HG02763 (cell line): Measurements from ENCODE around the gene DNAL1.
A peak's percentile ranks its signal among the peaks of the same experiment; 100 is the strongest.

ENCODE experiments used
- ATAC-seq: cut with Tn5 transposase; IDR thresholded peaks from one replicate; pipeline ENCODE4 v1.9.1; 2021; ENCODE audit warnings: mild to moderate bottlenecking, moderate library complexity; ENCODE audit not compliant: unreplicated experiment

Gene DNAL1

GRCh38 chr14:73741876-73742519 lies 97.2 kb downstream of the DNAL1 start:
- no peak for ATAC-seq

DNA sequence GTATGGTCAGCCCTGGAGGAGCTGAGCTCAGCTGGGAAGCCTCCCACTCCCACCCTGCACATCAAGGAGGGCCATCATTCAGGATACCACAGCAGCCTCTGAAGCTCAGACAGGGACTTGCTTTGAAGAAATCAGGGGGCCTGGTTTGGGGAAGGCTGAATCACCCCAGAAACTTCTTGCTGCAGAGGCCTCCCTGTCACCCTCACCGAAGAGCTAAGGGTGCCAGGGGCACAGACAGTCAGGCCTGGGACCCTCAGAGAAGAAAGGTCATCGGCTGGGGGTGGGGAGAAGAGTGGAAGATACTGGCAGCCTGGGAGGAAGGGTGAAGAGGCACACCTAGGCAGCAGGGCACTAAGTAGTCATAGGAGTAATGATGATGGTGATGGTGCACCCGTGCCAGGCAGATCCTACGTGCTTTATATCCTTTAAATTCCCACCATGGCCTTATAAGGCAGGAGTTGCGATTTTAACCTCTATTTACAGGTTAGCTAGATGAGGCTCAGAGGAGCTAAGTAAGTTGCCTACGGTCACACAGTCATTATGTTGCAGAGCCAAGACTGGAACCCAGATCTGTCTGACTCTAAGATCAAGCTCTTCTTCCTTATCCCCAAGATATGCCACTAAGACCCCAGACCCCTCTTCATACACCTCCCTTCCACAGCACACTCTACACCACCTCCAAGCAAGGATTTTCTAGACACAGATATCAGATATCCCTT lies 97.9 kb downstream of the DNAL1 start:
- no peak for ATAC-seq

DNA sequence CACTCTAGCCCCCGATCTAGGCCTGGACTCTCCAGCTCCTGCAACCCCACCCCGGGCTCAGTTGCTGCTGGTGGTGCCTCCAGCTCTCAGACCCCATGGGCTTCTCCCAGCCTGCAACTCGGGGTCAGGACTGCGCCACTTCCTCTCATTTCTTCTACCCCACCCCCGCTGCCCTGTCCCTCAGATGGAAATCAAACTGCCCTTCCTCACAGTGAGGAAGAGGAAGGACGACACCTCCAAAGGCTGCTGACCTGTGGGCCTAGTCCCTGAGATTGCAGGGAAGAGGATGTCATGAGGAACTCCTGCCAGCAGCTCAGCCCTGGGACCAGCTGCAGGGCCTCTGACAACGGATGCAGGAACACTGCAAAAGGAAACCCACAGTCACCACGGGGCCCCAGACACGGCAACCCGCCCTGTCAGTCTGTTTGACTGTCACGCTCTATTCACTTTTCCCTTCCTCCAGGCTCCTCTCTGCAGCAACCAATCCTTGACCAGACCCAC lies 98.7 kb downstream of the DNAL1 start:
- peak; percentile 41 for ATAC-seq

- no peak for ATAC-seq
Measured at GRCh38 chr14:73744175-73744867, 99.5 kb downstream of the DNAL1 start.

DNA sequence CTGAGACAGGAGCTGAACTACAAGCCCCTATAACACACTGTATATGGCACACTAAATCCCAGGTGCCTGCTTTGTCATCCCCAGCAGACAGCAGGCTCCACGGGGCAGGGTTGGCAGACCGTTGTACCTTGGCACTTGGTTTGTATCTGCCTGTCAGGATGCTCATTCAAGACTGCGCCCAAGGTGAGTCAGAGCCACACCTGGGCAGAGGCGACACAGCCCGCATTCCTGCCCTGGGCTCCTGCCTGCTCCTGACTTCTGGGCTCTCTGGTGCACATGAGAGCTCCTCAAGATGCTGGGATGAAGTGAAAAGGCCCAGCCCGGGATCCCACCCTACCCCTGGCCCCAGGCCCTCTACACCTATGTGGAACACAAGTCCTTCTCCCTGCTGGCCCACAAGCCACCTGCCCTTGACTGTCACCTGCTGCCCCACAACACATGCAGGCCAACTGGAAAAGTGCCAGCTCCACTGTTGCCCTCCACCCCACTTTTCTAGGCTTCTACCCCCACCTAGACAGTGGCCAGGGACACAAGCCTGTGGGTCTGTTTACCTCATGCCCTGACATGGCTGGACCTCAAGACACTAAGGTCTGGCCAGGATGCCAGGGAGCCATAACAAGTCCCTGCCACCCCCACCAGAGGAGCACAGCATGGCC lies 100.2 kb downstream of the DNAL1 start:
- no peak for ATAC-seq

- no peak for ATAC-seq
Measured at GRCh38 chr14:73745571-73746519, 101.1 kb downstream of the DNAL1 start.

- ATAC-seq, result no peak
Measured at GRCh38 chr14:73746520-73747378, 102.0 kb downstream of the DNAL1 start.

GRCh38 chr14:73747379-73748211 lies 102.8 kb downstream of the DNAL1 start:
- ATAC-seq, result no peak

DNA sequence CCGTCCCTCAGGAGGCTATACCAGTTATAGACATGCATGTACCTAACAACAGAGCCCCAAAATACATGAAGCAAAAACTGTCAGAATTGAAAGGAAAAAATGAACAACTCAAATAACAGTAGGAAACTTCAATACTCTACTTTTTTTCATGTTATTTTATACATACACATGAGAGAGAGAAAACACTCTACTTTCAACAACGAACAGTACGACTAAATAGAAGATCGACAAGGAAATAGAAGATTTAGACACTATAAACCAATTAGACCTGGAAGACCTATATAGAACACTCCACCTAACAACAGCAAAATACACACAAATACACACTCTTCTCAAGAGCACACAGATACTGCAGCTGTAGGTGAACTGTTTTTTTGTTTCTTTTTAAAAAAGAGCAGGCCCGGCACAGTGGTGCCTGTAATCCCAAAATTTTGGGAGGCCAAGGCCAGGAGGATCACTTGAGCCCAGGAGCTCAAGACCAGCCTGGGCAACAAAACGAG lies 104.1 kb downstream of the DNAL1 start:
- ATAC-seq, result no peak

DNA sequence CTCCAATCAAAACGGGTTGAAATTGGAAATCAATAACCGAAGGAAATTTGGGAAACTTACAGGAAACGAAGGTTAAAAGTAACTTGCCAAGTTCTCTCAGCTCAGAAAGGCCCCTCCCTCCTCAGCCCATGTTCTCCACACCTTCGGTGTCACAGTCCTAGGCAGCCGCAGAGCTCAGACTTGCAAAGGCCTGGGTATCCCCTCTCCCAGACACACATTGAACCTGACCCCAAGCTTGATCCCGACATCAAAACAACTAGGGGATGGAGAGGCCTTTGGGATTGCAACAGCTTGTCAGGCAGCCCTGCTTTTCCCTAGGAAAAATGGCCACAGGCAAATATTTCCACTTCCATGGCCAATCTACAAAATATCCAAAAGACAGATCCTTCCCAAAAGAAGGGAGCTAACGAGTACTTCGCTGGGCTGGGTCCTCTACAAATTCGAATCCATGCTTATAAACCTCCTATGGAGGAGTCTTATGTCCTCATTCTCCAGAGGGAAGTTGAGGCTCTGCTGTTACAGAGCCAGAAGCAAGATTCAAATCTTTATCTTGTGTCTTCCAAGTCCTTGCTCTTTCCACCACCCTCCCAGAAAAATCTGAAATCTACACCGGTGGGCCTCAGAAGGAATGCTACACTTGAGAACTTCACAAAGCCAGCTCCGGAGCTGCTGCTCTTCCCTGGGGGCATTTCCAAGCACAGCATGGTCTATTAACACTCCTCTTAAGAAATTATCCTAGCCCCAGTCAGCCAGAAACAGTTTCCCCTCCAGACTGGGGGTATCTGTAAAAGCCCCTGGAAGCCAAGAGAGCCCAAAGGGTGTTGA lies 105.1 kb downstream of the DNAL1 start:
- no peak for ATAC-seq

DNA sequence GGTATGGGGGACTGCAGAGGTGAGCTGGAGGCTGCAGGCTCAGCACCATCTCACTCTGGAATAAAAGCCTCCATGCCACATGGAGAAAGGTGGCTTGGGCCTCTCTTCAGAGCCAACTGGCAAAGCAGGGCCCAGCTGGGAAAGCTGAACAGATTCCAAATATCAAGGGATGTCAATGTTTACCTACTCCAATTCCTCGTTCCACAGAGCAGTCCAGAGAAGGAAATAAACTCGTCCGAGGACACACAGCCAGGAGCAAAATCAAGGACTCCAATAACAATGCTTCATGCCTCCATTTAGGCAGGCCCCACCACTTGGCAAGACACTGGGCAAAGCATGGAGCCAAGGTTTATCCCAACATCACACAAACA lies 105.7 kb downstream of the DNAL1 start:
- ATAC-seq, result no peak

DNA sequence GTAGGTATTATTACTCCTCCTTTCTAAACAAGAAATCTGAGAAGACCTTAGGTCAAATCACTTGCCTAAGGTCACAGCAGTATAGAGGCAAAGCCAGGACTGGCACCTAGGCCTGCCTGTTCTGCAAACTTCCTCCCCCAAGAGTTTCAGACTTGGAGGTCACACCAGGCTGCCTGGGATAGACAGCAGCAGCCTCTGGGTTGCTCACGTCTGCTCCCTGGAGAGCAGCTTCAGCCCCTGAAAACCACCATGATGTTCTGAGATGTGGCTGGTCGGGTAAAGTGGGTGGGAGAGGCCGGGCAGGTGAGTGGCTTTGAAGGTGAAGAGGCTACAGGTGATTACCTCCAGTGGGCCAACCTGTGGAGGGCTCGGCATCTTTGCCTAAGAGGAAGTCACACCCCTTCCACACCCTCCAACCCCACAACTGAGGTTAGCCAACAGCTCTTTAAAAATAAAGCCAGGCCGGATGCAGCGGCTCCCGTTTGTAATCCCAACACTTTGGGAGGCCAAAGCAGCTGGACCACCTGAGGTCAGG lies 106.4 kb downstream of the DNAL1 start:
- no peak for ATAC-seq

DNA sequence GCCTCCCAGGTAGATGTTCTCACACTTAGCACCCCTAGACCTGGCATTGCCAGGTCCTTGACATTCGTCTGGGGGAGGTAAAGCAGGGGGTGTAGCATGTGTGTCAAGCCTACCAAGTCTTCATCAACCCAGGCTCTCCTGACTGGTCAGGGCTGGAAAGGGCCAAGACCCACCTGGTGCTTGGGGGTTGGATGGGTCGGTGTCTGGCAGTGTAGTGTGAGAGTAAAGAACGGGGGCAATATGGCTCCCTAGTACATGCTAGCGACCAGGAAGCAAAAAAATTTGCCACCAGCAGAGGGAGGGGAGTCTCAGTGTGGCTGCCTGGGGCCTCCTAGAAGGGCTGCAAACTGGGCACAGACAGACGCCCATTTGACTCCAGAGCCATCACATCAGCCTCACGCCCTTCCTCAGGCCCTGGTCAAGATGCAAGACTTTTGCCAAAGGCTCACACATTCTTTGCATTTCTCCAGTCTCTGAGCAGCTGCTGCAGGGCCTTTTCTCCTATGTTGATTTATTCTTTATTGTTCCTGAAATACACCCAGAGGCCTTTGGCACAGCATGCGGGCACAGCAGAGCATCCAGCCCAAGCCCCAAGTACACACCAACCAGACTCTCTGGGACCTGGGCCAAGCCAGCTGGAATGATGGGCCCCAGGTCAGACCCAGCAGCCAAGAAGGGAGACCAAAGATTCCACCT lies 107.7 kb downstream of the DNAL1 start:
- no peak for ATAC-seq
